ENCODE measurements around the gene RPS17.
"Not testable (repeated sequence)": the region's sequence is repeated elsewhere in the genome, so short reads cannot be mapped to it uniquely, and the experiment has no call there.

RPS17 gene

DNA sequence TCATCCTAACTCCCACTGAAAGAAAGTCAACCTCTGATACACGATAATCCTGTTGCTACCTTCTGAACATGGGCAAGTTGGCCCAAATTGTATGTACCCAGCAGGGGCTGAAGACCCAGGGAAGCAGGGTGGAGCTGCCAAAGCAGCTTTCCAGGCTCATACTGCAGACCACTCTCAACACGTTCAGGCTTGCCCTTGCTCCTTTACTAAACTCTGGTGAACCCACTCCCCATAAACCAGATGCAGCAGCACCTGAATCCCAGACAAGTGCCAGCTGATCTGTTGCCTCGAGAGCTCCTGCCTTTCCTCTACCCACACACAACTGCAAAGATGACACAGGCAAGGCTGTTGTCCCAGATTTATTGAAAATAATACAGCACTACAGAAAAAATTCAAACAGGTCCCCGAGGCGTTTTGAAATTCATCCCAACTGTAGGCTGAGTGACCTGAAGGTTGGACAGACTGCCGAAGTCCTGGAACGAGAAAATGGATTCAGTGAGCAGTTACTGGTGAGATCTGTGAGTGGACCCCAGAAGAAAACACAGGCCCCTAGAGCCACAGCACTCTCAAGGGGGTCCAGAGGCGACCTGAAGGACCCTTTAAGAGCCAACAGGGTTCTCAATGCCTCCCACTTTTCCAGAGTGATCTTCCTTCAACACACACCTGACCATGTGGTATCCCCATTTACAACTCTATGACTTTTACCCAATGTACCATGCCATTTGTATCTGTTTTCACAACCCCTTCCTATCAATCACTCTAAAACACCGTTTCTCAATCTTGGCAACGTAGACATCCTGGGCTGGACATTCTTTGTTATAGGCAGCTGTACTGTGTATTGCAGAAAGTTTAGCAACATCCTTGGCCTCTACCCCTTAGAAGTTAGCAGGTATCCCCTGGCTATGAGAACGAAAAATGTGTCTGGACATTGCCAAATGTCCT lies 3.6 kb downstream of the RPS17 start (continued):
- TF ChIP-seq RARB (CRISPR knock-in tag; IDR thresholded peaks at IDR 0.05) (no peak), ZNF565 (CRISPR knock-in tag; conservative IDR thresholded peaks at IDR 0.05; ENCODE audit: low read depth) (no peak), ARNTL (CRISPR knock-in tag; IDR thresholded peaks at IDR 0.05; ENCODE audit: borderline replicate concordance, low read depth) (no peak), GLIS3 (CRISPR knock-in tag; IDR thresholded peaks at IDR 0.05) (no peak)

- TF ChIP-seq RARB (CRISPR knock-in tag; IDR thresholded peaks at IDR 0.05) = no peak
- TF ChIP-seq ISL1 (CRISPR knock-in tag; IDR thresholded peaks at IDR 0.05) = no peak
- TF ChIP-seq OSR1 (CRISPR knock-in tag; IDR thresholded peaks at IDR 0.05) = no peak
- TF ChIP-seq, protein P1, sequence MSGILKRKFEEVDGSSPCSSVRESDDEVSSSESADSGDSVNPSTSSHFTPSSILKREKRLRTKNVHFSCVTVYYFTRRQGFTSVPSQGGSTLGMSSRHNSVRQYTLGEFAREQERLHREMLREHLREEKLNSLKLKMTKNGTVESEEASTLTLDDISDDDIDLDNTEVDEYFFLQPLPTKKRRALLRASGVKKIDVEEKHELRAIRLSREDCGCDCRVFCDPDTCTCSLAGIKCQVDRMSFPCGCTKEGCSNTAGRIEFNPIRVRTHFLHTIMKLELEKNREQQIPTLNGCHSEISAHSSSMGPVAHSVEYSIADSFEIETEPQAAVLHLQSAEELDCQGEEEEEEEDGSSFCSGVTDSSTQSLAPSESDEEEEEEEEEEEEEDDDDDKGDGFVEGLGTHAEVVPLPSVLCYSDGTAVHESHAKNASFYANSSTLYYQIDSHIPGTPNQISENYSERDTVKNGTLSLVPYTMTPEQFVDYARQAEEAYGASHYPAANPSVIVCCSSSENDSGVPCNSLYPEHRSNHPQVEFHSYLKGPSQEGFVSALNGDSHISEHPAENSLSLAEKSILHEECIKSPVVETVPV (CRISPR knock-in tag; IDR thresholded peaks at IDR 0.05) = 0 out of 2 replicates have a peak, but pooled peaks have one; percentile 27
- TF ChIP-seq ZC3H10 (CRISPR knock-in tag; IDR thresholded peaks at IDR 0.05) = 0 out of 2 replicates have a peak, but pooled peaks have one; percentile 33
- TF ChIP-seq GLIS3 (CRISPR knock-in tag; IDR thresholded peaks at IDR 0.05) = peak; percentile 15; the same call in 1 of the 2 replicates
- TF ChIP-seq SNAI2 (CRISPR knock-in tag; IDR thresholded peaks at IDR 0.05) = no peak
- TF ChIP-seq ZNF70 (CRISPR knock-in tag; IDR thresholded peaks at IDR 0.05) = no peak
- no peak for TF ChIP-seq ZFP30 (CRISPR knock-in tag; IDR thresholded peaks at IDR 0.05)
- TF ChIP-seq TSHZ2 (CRISPR knock-in tag; IDR thresholded peaks at IDR 0.05) = no peak
- no peak for TF ChIP-seq ZNF8 (CRISPR knock-in tag; IDR thresholded peaks at IDR 0.05)
- no peak for TF ChIP-seq ZFP3 (CRISPR knock-in tag; IDR thresholded peaks at IDR 0.05)
- no peak for TF ChIP-seq PPARA (CRISPR knock-in tag; IDR thresholded peaks at IDR 0.05; ENCODE audit: borderline replicate concordance)
- TF ChIP-seq CSDC2 (CRISPR knock-in tag; IDR thresholded peaks at IDR 0.05) = no peak
- peak; percentile 42; the same call in 1 of the 2 replicates for TF ChIP-seq PATZ1 (CRISPR knock-in tag; IDR thresholded peaks at IDR 0.05; ENCODE audit: borderline replicate concordance)
- no peak for TF ChIP-seq TCF4 (CRISPR knock-in tag; IDR thresholded peaks at IDR 0.05; ENCODE audit: borderline replicate concordance)
- no peak for TF ChIP-seq ARNTL (CRISPR knock-in tag; IDR thresholded peaks at IDR 0.05; ENCODE audit: borderline replicate concordance, low read depth)
- TF ChIP-seq TOX (CRISPR knock-in tag; IDR thresholded peaks at IDR 0.05; ENCODE audit: borderline replicate concordance) = no peak
- no peak for TF ChIP-seq ZNF565 (CRISPR knock-in tag; conservative IDR thresholded peaks at IDR 0.05; ENCODE audit: low read depth)
- no peak for TF ChIP-seq BACH2 (CRISPR knock-in tag; IDR thresholded peaks at IDR 0.05; ENCODE audit: borderline replicate concordance)
- TF ChIP-seq, protein P2, sequence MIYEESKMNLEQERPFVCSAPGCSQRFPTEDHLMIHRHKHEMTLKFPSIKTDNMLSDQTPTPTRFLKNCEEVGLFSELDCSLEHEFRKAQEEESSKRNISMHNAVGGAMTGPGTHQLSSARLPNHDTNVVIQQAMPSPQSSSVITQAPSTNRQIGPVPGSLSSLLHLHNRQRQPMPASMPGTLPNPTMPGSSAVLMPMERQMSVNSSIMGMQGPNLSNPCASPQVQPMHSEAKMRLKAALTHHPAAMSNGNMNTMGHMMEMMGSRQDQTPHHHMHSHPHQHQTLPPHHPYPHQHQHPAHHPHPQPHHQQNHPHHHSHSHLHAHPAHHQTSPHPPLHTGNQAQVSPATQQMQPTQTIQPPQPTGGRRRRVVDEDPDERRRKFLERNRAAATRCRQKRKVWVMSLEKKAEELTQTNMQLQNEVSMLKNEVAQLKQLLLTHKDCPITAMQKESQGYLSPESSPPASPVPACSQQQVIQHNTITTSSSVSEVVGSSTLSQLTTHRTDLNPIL (CRISPR knock-in tag; IDR thresholded peaks at IDR 0.05; ENCODE audit: low read depth) = no peak
- TF ChIP-seq ESRRG (CRISPR knock-in tag; IDR thresholded peaks at IDR 0.05) = no peak; the same call in 1 of the 2 replicates
- ATAC-seq = no peak
These were observed 4.5 kb downstream of the RPS17 start for GRCh38 chr15:82535566-82536408.

- ATAC-seq = not testable (repeated sequence)
These were observed 5.1 kb downstream of the RPS17 start for GRCh38 chr15:82535151-82535550.

DNA sequence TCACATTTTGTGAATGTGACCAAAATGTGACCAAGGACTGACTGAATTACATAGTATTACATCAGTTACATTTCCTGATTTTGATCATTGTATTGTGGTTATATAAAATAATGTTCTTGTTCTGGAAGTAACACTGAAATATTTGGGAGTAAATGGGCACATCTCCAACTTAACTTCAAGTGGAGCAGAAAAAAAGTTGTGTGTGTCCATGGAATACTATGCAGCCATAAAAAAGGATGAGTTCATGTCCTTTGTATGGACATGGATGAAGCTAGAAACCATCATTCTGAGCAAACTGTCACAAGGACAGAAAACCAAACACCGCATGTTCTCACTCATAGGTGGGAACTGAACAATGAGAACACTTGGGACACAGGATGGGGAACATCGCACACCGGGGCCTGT lies 5.8 kb downstream of the RPS17 start:
- not testable (repeated sequence) for ATAC-seq
